Mucosa of rectum (tissue), 2 donors: ENCODE results near the gene SIK3.
A peak's percentile ranks its signal among the peaks of the same experiment; 100 is the strongest.

Experiments used
- H3K27ac ChIP-seq, 2 donors: one replicate each; pipeline ENCODE4 v1.7.0; 2013; ENCODE audit warnings: inconsistent platforms in 2 of 2, low read depth in 2 of 2, low read length in 2 of 2
- H3K27me3 ChIP-seq, 2 donors: one replicate each; pipeline ENCODE4 v1.7.0; 2013; ENCODE audit warnings: low read length in 2 of 2; ENCODE audit not compliant: control insufficient read depth in 2 of 2, insufficient read depth in 2 of 2
- H3K36me3 ChIP-seq, 2 donors: one replicate each; pipeline ENCODE4 v1.7.0; 2013; ENCODE audit warnings: low read length in 2 of 2; ENCODE audit not compliant: control insufficient read depth in 2 of 2, insufficient read depth in 2 of 2
- H3K4me1 ChIP-seq, 2 donors: one replicate each; pipeline ENCODE4 v1.7.0; 2013; ENCODE audit warnings: low read length in 2 of 2, mild to moderate bottlenecking in 1 of 2; ENCODE audit not compliant: control insufficient read depth in 2 of 2, insufficient read depth in 2 of 2
- H3K4me3 ChIP-seq, 2 donors: one replicate each; pipeline ENCODE4 v1.7.0; 2013; ENCODE audit warnings: low read length in 2 of 2
- H3K9ac ChIP-seq, 2 donors: one replicate each; pipeline ENCODE4 v1.7.0; 2013; ENCODE audit warnings: low read length in 2 of 2, low read depth in 1 of 2, mild to moderate bottlenecking in 1 of 2
- H3K9me3 ChIP-seq, 2 donors: one replicate each; pipeline ENCODE4 v1.7.0; 2013; ENCODE audit warnings: low read length in 2 of 2; ENCODE audit not compliant: control insufficient read depth in 2 of 2
- donor health status: healthy.
- donor health status: Normal muscosa, but diverticular disease.

The SIK3 gene

GRCh38 chr11:116853461-116854073, 244.7 kb downstream of the SIK3 start:
- Histone ChIP-seq H3K36me3 (peaks cover 18 to 33% of the 10 kb centered on the region in 2 donors), H3K4me1 (peaks cover 31 to 36% of the 10 kb centered on the region in 2 donors), H3K9ac (peak overlapping the region in 1 of 2 donors; percentile 38), H3K27me3 (no peaks in the 10 kb centered on the region), H3K9me3 (no peaks in the 10 kb centered on the region), H3K4me3 (peak overlapping the region in 1 of 2 donors; percentile 20), H3K27ac (peak overlapping the region; percentile 64 to 71)

GRCh38 chr11:116852261-116853031, 245.8 kb downstream of the SIK3 start:
- H3K27me3 ChIP-seq = no peaks in the 10 kb centered on the region
- H3K36me3 ChIP-seq = peaks cover 7 to 28% of the 10 kb centered on the region in 2 donors
- H3K4me3 ChIP-seq = peak overlapping the region; percentile 26 to 27
- H3K4me1 ChIP-seq = peaks cover 31 to 36% of the 10 kb centered on the region in 2 donors
- no peaks in the 10 kb centered on the region for H3K9me3 ChIP-seq
- no peak overlapping the region for H3K9ac ChIP-seq
- peak overlapping the region; percentile 64 to 71 for H3K27ac ChIP-seq

GRCh38 chr11:116851626-116852025, 246.6 kb downstream of the SIK3 start:
- Histone ChIP-seq H3K36me3 (peaks cover 15 to 35% of the 10 kb centered on the region in 2 donors), H3K4me3 (no peak overlapping the region), H3K27ac (peak overlapping the region; percentile 46 to 64), H3K4me1 (peaks cover 31 to 36% of the 10 kb centered on the region in 2 donors), H3K27me3 (no peaks in the 10 kb centered on the region), H3K9ac (peak overlapping the region in 1 of 2 donors; percentile 56), H3K9me3 (no peaks in the 10 kb centered on the region)

- peaks cover 32 to 48% of the 10 kb centered on the region in 2 donors for H3K36me3 ChIP-seq
- H3K4me3 ChIP-seq = no peak overlapping the region
- H3K27ac ChIP-seq = no peak overlapping the region
- peaks cover 29 to 36% of the 10 kb centered on the region in 2 donors for H3K4me1 ChIP-seq
- no peaks in the 10 kb centered on the region for H3K9me3 ChIP-seq
- H3K27me3 ChIP-seq = no peaks in the 10 kb centered on the region
- H3K9ac ChIP-seq = no peak overlapping the region
Observed at GRCh38 chr11:116849486-116849885, 248.7 kb downstream of the SIK3 start.

- peaks cover 32 to 48% of the 10 kb centered on the region in 2 donors for H3K36me3 ChIP-seq
- no peak overlapping the region for H3K27ac ChIP-seq
- no peak overlapping the region for H3K9ac ChIP-seq
- H3K4me3 ChIP-seq = no peak overlapping the region
- H3K9me3 ChIP-seq = no peaks in the 10 kb centered on the region
- no peaks in the 10 kb centered on the region for H3K27me3 ChIP-seq
- H3K4me1 ChIP-seq = peaks cover 25 to 31% of the 10 kb centered on the region in 2 donors
Observed at GRCh38 chr11:116849060-116849459, 249.2 kb downstream of the SIK3 start.

GRCh38 chr11:116847612-116848011, 250.6 kb downstream of the SIK3 start:
- H3K27ac ChIP-seq = no peak overlapping the region
- peaks cover 11 to 17% of the 10 kb centered on the region in 2 donors for H3K4me1 ChIP-seq
- H3K9ac ChIP-seq = no peak overlapping the region
- H3K36me3 ChIP-seq = peaks cover 32 to 54% of the 10 kb centered on the region in 2 donors
- H3K27me3 ChIP-seq = no peaks in the 10 kb centered on the region
- no peak overlapping the region for H3K4me3 ChIP-seq
- no peaks in the 10 kb centered on the region for H3K9me3 ChIP-seq

GRCh38 chr11:116844722-116845121, 253.5 kb downstream of the SIK3 start:
- H3K4me3 ChIP-seq = no peak overlapping the region
- H3K27ac ChIP-seq = no peak overlapping the region
- peaks cover 32 to 51% of the 10 kb centered on the region in 2 donors for H3K36me3 ChIP-seq
- H3K27me3 ChIP-seq = no peaks in the 10 kb centered on the region
- no peaks in the 10 kb centered on the region for H3K9me3 ChIP-seq
- H3K9ac ChIP-seq = no peak overlapping the region
- no peaks in the 10 kb centered on the region for H3K4me1 ChIP-seq

GRCh38 chr11:116843661-116844060, 254.6 kb downstream of the SIK3 start:
- H3K4me3 ChIP-seq = no peak overlapping the region
- no peak overlapping the region for H3K9ac ChIP-seq
- H3K36me3 ChIP-seq = peaks cover 25 to 40% of the 10 kb centered on the region in 2 donors
- no peak overlapping the region for H3K27ac ChIP-seq
- no peaks in the 10 kb centered on the region for H3K9me3 ChIP-seq
- H3K4me1 ChIP-seq = no peaks in the 10 kb centered on the region
- no peaks in the 10 kb centered on the region for H3K27me3 ChIP-seq

GRCh38 chr11:116842909-116843308, 255.3 kb downstream of the SIK3 start:
- H3K27ac ChIP-seq = no peak overlapping the region
- H3K9me3 ChIP-seq = no peaks in the 10 kb centered on the region
- no peak overlapping the region for H3K4me3 ChIP-seq
- peaks cover 25 to 37% of the 10 kb centered on the region in 2 donors for H3K36me3 ChIP-seq
- H3K27me3 ChIP-seq = no peaks in the 10 kb centered on the region
- no peak overlapping the region for H3K9ac ChIP-seq
- H3K4me1 ChIP-seq = no peaks in the 10 kb centered on the region

- Histone ChIP-seq H3K9ac (no peak overlapping the region), H3K36me3 (peaks cover 22 to 29% of the 10 kb centered on the region in 2 donors), H3K9me3 (no peaks in the 10 kb centered on the region), H3K4me1 (no peaks in the 10 kb centered on the region), H3K4me3 (no peak overlapping the region), H3K27ac (no peak overlapping the region), H3K27me3 (no peaks in the 10 kb centered on the region)
Observed at GRCh38 chr11:116842117-116842516, 256.1 kb downstream of the SIK3 start.
